Sigmoid colon (tissue), 7 donors: ENCODE measurements around the gene TMED1. TPM values are rescaled to one million over a fixed set of nuclear protein-coding genes. Genes with fewer than 3 reads are reported as not detected.
A peak's percentile ranks its signal among the peaks of the same experiment; 100 is the strongest.
"Not testable (repeated sequence)": the region's sequence is repeated elsewhere in the genome, so short reads cannot be mapped to it uniquely, and the experiment has no call there.

Experiments
- DNase-seq: peaks from one replicate; pipeline ENCODE4 v3.0.0-alpha.2; 2019
- H3K27ac ChIP-seq, 4 donors: fragments of 200-600 bp; sonication (generic); one replicate each; pipeline ENCODE4 v1.5.1; 2016 to 2019; ENCODE audit warnings: mild to moderate bottlenecking in 1 of 4
- H3K27me3 ChIP-seq, 3 donors: fragments of 200-600 bp; sonication (generic); one replicate each; pipeline ENCODE4 v1.5.1; 2019; ENCODE audit warnings: mild to moderate bottlenecking in 1 of 3
- H3K36me3 ChIP-seq, 4 donors: fragments of 200-600 bp; sonication (generic); one replicate each; pipeline ENCODE4 v1.5.1; 2016 to 2019
- H3K4me1 ChIP-seq, 4 donors: fragments of 200-600 bp; sonication (generic); one replicate each; pipeline ENCODE4 v1.5.1; 2017 to 2019
- H3K4me3 ChIP-seq, 4 donors: fragments of 200-600 bp; sonication (generic); one replicate each; pipeline ENCODE4 v1.5.1; 2017 to 2019; ENCODE audit warnings: mild to moderate bottlenecking in 2 of 4, moderate library complexity in 1 of 4
- H3K9me3 ChIP-seq, 4 donors: fragments of 200-600 bp in 3 of 4; sonication (generic) in 3 of 4; one replicate each; pipeline versions ENCODE4 v1.5.1 to v1.6.1; 2013 to 2019
- CTCF ChIP-seq, 4 experiments: fragments of 450-650 bp in 3 of 4; fragments of 200-600 bp in 1 of 4; IDR thresholded peaks; one replicate each; pipeline ENCODE4 v1.5.1; 2016 to 2019; ENCODE audit warnings: antibody characterized with exemption in 4 of 4, mild to moderate bottlenecking in 3 of 4, moderate library complexity in 2 of 4
- EP300 ChIP-seq, 4 donors: sonication (generic); formaldehyde crosslinking; IDR thresholded peaks; one replicate each; pipeline ENCODE4 v1.6.1; 2017; ENCODE audit warnings: antibody characterized with exemption in 4 of 4
- POLR2A ChIP-seq, 2 donors: fragments of 450-650 bp; IDR thresholded peaks; one replicate each; pipeline ENCODE4 v1.6.1; 2016; ENCODE audit warnings: antibody characterized with exemption in 2 of 2, mild to moderate bottlenecking in 2 of 2, moderate library complexity in 2 of 2
- POLR2AphosphoS5 ChIP-seq, 4 donors: sonication (generic); formaldehyde crosslinking; IDR thresholded peaks; one replicate each; pipeline ENCODE4 v1.6.1; 2017; ENCODE audit warnings: antibody characterized with exemption in 4 of 4
- WGBS, 2 donors: extraction: QIAGEN DNeasy Blood & Tissue Kit; methylation state at CpG; one replicate each; pipeline ENCODE4 v1.1.7; 2013; 5-methylcytosine and 5-hydroxymethylcytosine counted together
- intact Hi-C: fragments of 100-400 bp; cut with DNase I; formaldehyde crosslinking; loops from one replicate; pipeline ENCODE4 v1.15.1; 2023
- polyA plus RNA-seq, 3 donors: library from polyadenylated mRNA; stranded (reverse); fragments of 200-250 nt; gene quantifications; one replicate each; pipeline ENCODE4 v1.2.3, GENCODE V29; 2013
- total RNA-seq, 4 donors: library from RNA; depleted of rRNA; stranded (reverse); fragments of >200 nt; gene quantifications; one replicate each; pipeline ENCODE4 v1.1.0, GENCODE V29; 2016
- donor health status: healthy with polysubstance abuse.
- donor health status: Bipolar disorder and iron deficiency.
- donor health status: healthy.

Gene TMED1
- total and polyA plus RNA-seq, 7 donors: 10.8 to 35.3 (median 21.8) TPM

- peak overlapping the region; percentile 70 to 98 (median 96) for H3K4me3 ChIP-seq
- TF ChIP-seq POLR2AphosphoS5 (IDR thresholded peaks at IDR 0.05) (no peak), CTCF (IDR thresholded peaks at IDR 0.05) (no peak), POLR2A (IDR thresholded peaks at IDR 0.05) (no peak), EP300 (IDR thresholded peaks at IDR 0.05) (no peak)
- no peak for DNase-seq
- no peaks in the 10 kb centered on the region for H3K9me3 ChIP-seq
- WGBS, 2 donors: 10 to 15% methylated on average over 16 of the region's 16 CpGs
- H3K27me3 ChIP-seq: no peaks in the 10 kb centered on the region
- no peaks in the 10 kb centered on the region for H3K36me3 ChIP-seq
- H3K4me1 ChIP-seq: peaks cover 0 to 59% (median 44%) of the 10 kb centered on the region in 4 donors
- intact Hi-C loops: loop anchor here (2.0 kb wide), 1 partner anchor 56 kb away; the partner anchor contains the start of genes TIMM29 and YIPF2
- peak overlapping the region; percentile 78 to 96 (median 91) for H3K27ac ChIP-seq
Measured at GRCh38 chr19:10872546-10873107, 36.6 kb upstream of the TMED1 start.

GRCh38 chr19:10871711-10872545 is 35.9 kb upstream of the TMED1 start:
- Histone ChIP-seq H3K27me3 (no peaks in the 10 kb centered on the region), H3K4me1 (peaks cover 0 to 52% (median 37%) of the 10 kb centered on the region in 4 donors), H3K27ac (peak overlapping the region; percentile 78 to 96 (median 91)), H3K36me3 (no peaks in the 10 kb centered on the region), H3K4me3 (peak overlapping the region; percentile 70 to 98 (median 96)), H3K9me3 (no peaks in the 10 kb centered on the region)
- TF ChIP-seq CTCF (IDR thresholded peaks at IDR 0.05) (peak in 2 of 4 experiments; percentile 14 to 17), EP300 (IDR thresholded peaks at IDR 0.05) (no peak)
- DNase-seq: peak; percentile 83
- intact Hi-C loops: loop anchor here (2.0 kb wide), 2 partner anchors 35 to 57 kb away; partner anchors contain the start of genes TIMM29, TMED1 and YIPF2
- WGBS, 2 donors: 1% methylated on average over 90 of the region's 90 CpGs

- peak within 1 kb of the TSS; percentile 70 to 98 (median 96) for H3K4me3 ChIP-seq
- intact Hi-C loops: loop anchor here (2.0 kb wide), 1 partner anchor 34 kb away; the partner anchor contains the start of gene TMED1
- no peaks in the 10 kb centered on the region for H3K9me3 ChIP-seq
- H3K27me3 ChIP-seq: no peaks in the 10 kb centered on the region
- no peaks in the 10 kb centered on the region for H3K36me3 ChIP-seq
- H3K27ac ChIP-seq: peak within 1 kb of the TSS; percentile 80 to 96 (median 91)
- 0 to 1% methylated on average over 99 of the region's 99 CpGs for WGBS, 2 donors
- peaks cover 0 to 43% (median 29%) of the 10 kb centered on the region in 4 donors for H3K4me1 ChIP-seq
- TF ChIP-seq POLR2AphosphoS5 (IDR thresholded peaks at IDR 0.05) (peak in 1 of 4 donors; percentile 13), CTCF (IDR thresholded peaks at IDR 0.05) (peak in 1 of 4 experiments; percentile 41), POLR2A (IDR thresholded peaks at IDR 0.05) (no peak)
- DNase-seq: peak; percentile 100
Measured at GRCh38 chr19:10870955-10871603, 35.1 kb upstream of the TMED1 start, which contains the start of gene CARM1. CARM1 (plus strand) TSS chr19:10871553; CDS start chr19:10871703, 150 bp downstream.

GRCh38 chr19:10870501-10870954 is 34.5 kb upstream of the TMED1 start:
- H3K36me3 ChIP-seq: no peaks in the 10 kb centered on the region
- intact Hi-C loops: loop anchor here (2.0 kb wide), 1 partner anchor 34 kb away; the partner anchor contains the start of gene TMED1
- DNase-seq: no peak
- H3K27me3 ChIP-seq: no peaks in the 10 kb centered on the region
- H3K4me3 ChIP-seq: peak overlapping the region; percentile 35 to 54 (median 47)
- TF ChIP-seq CTCF (IDR thresholded peaks at IDR 0.05) (no peak), EP300 (IDR thresholded peaks at IDR 0.05) (no peak), POLR2AphosphoS5 (IDR thresholded peaks at IDR 0.05) (no peak), POLR2A (IDR thresholded peaks at IDR 0.05) (no peak)
- WGBS, 2 donors: 2 to 4% methylated on average over 22 of the region's 22 CpGs
- peaks cover 0 to 38% (median 23%) of the 10 kb centered on the region in 4 donors for H3K4me1 ChIP-seq
- H3K27ac ChIP-seq: peak overlapping the region; percentile 80 to 85 (median 83)
- H3K9me3 ChIP-seq: no peaks in the 10 kb centered on the region

GRCh38 chr19:10869872-10870311 is 33.9 kb upstream of the TMED1 start:
- intact Hi-C loops: loop anchor here (2.0 kb wide), 1 partner anchor 33 kb away; the partner anchor contains the start of gene TMED1
- H3K4me1 ChIP-seq: peaks cover 0 to 32% (median 19%) of the 10 kb centered on the region in 4 donors
- peak overlapping the region in 2 of 4 donors; percentile 84 to 85 for H3K27ac ChIP-seq
- peak overlapping the region in 1 of 4 donors; percentile 54 for H3K4me3 ChIP-seq
- H3K36me3 ChIP-seq, H3K27me3 ChIP-seq, DNase-seq, H3K9me3 ChIP-seq: not testable (repeated sequence)
- WGBS, 2 donors: 93 to 96% methylated on average over 11 of the region's 11 CpGs
